A549 (cell line): ENCODE results near the gene LRRC51.

Source experiments
- BHLHE40 ChIP-seq: IDR thresholded peaks from 2 replicates; pipeline ENCODE4 v1.6.1; 2012; ENCODE audit warnings: low read depth, low read length, inconsistent platforms
- FOSB ChIP-seq: fragments of 250-450 bp; sonication (Bioruptor Pico); IDR thresholded peaks from 2 replicates; pipeline ENCODE4 v1.5.0; 2020; ENCODE audit warnings: mild to moderate bottlenecking, moderate library complexity
- POLR2A ChIP-seq: IDR thresholded peaks from 2 replicates; pipeline ENCODE4 v1.6.1; 2012; ENCODE audit warnings: mild to moderate bottlenecking, low read length
- RAD21 ChIP-seq, 2 experiments: fragments of >200 bp in 1 of 2; sonication (Bioruptor Twin) in 1 of 2; formaldehyde crosslinking in 1 of 2; IDR thresholded peaks in 1 of 2; conservative IDR thresholded peaks in 1 of 2; 2 replicates in 1 of 2; 3 replicates in 1 of 2; pipeline ENCODE4 v1.6.1; 2012 to 2018; ENCODE audit warnings: inconsistent platforms in 1 of 2
- ZC3H11A ChIP-seq: fragments of 450-650 bp; IDR thresholded peaks from 2 replicates; pipeline ENCODE4 v1.6.1; 2014; ENCODE audit warnings: antibody characterized with exemption, mild to moderate bottlenecking
- ZFP36 ChIP-seq: fragments of 450-650 bp; IDR thresholded peaks from 2 replicates; pipeline ENCODE4 v1.6.1; 2014; ENCODE audit warnings: borderline replicate concordance; ENCODE audit not compliant: partially characterized antibody
- ZNF302 ChIP-seq: fragments of 250-450 bp; sonication (Bioruptor Pico); IDR thresholded peaks from 2 replicates; pipeline ENCODE4 v1.9.0; 2021; ENCODE audit warnings: inconsistent platforms, mild to moderate bottlenecking, moderate library complexity
- TF ChIP-seq, protein P1 (sequence below): fragments of >200 bp; sonication (Bioruptor Twin); formaldehyde crosslinking; IDR thresholded peaks from 3 replicates; pipeline ENCODE4 v1.5.1; 2016
- TF ChIP-seq, protein P2 (sequence below): fragments of 150-350 bp; IDR thresholded peaks from 2 replicates; pipeline ENCODE4 v1.6.1; 2014; ENCODE audit warnings: low read depth, mild to moderate bottlenecking, low read length
- TF ChIP-seq, protein P3 (sequence below): fragments of 450-650 bp; IDR thresholded peaks from 2 replicates; pipeline ENCODE4 v1.6.1; 2014; ENCODE audit warnings: antibody characterized with exemption
- TF ChIP-seq, protein P4 (sequence below): IDR thresholded peaks from 2 replicates; pipeline ENCODE4 v1.6.1; 2012

DNA sequence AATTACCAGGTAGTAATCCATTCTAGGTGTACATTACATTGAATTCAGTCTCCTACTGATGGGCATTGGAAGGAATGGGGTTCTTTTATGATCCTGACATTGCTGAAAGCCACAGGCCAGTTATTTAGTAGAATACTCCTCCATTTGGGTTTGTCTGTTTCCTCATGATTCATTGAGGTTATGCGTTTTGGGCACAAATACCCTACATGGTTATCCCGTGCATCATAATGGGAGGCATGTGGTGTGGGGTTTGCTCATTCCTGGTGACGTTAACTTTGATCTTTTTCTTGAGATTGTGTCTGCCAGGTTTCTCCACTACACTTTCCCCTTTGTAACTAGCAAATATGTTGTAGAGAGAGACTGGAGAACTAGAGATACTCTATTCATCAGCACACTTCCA, 60.4 kb downstream of the LRRC51 start:
- TF ChIP-seq, protein P1, sequence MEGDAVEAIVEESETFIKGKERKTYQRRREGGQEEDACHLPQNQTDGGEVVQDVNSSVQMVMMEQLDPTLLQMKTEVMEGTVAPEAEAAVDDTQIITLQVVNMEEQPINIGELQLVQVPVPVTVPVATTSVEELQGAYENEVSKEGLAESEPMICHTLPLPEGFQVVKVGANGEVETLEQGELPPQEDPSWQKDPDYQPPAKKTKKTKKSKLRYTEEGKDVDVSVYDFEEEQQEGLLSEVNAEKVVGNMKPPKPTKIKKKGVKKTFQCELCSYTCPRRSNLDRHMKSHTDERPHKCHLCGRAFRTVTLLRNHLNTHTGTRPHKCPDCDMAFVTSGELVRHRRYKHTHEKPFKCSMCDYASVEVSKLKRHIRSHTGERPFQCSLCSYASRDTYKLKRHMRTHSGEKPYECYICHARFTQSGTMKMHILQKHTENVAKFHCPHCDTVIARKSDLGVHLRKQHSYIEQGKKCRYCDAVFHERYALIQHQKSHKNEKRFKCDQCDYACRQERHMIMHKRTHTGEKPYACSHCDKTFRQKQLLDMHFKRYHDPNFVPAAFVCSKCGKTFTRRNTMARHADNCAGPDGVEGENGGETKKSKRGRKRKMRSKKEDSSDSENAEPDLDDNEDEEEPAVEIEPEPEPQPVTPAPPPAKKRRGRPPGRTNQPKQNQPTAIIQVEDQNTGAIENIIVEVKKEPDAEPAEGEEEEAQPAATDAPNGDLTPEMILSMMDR = no peak
- TF ChIP-seq POLR2A (no peak), RAD21 (conservative IDR thresholded peaks at IDR 0.05 in 1 of 2, IDR thresholded peaks at IDR 0.05 in 1 of 2) (no peak), ZNF302 (CRISPR knock-in tag) (no peak), BHLHE40 (no peak), ZC3H11A (no peak), ZFP36 (no peak), FOSB (no peak)
- TF ChIP-seq, protein P2, sequence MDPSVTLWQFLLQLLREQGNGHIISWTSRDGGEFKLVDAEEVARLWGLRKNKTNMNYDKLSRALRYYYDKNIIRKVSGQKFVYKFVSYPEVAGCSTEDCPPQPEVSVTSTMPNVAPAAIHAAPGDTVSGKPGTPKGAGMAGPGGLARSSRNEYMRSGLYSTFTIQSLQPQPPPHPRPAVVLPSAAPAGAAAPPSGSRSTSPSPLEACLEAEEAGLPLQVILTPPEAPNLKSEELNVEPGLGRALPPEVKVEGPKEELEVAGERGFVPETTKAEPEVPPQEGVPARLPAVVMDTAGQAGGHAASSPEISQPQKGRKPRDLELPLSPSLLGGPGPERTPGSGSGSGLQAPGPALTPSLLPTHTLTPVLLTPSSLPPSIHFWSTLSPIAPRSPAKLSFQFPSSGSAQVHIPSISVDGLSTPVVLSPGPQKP = no peak
- TF ChIP-seq, protein P3, sequence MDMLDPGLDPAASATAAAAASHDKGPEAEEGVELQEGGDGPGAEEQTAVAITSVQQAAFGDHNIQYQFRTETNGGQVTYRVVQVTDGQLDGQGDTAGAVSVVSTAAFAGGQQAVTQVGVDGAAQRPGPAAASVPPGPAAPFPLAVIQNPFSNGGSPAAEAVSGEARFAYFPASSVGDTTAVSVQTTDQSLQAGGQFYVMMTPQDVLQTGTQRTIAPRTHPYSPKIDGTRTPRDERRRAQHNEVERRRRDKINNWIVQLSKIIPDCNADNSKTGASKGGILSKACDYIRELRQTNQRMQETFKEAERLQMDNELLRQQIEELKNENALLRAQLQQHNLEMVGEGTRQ = no peak
- TF ChIP-seq, protein P4, sequence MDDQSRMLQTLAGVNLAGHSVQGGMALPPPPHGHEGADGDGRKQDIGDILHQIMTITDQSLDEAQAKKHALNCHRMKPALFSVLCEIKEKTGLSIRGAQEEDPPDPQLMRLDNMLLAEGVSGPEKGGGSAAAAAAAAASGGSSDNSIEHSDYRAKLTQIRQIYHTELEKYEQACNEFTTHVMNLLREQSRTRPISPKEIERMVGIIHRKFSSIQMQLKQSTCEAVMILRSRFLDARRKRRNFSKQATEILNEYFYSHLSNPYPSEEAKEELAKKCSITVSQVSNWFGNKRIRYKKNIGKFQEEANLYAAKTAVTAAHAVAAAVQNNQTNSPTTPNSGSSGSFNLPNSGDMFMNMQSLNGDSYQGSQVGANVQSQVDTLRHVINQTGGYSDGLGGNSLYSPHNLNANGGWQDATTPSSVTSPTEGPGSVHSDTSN = no peak
